ENCODE data around the gene ALDH18A1. TPM values are rescaled to one million over a fixed set of nuclear protein-coding genes. Genes with fewer than 3 reads are reported as not detected.

ALDH18A1 gene
- total and polyA plus RNA-seq, 2 of the 8 experiments (the other 6 are each of a cell fraction or from before 2014, with no cell fraction given), result 59.6 to 128 TPM

DNA sequence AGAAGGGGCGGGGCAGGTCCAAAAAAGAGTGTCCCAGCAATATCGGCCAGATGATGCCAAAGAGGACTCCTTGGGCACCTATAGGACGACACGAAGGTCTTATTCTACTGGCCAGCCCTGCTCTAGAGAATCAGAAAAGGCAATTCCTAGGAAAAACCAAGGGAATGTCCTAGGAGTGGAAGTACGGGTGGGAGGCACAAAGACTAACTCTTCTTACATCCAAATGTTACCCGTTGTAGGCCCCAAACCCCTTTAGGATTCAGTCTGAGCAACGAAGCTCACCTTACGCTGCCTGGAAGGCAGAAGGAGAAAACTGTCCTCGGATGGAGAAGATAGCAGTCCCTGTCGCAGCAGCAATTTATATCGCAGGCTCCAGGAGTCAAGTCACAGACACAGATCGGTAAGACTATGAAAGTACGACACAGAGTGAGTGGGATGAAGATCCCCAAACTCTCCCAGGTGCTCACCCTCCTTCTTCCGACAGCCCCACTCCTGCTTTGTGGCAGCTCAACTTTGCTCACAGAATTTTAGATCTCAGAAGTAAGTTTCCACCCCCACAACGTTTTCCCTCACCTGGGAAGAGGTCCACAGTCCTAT is 36.7 kb upstream of the ALDH18A1 start:
- POLR2A ChIA-PET (ENCODE audit: partially characterized antibody), result interaction anchor here (0.6 to 1.9 kb wide), 6 partner anchors 14 to 437 kb away, joined by 3 to 6 read pairs (median 4); partner anchors contain the start of genes ALDH18A1 and ZNF518A
- no peak for DNase-seq (ENCODE audit: low read depth in 1 of 2, low spot score in 2 of 2)
- H2AFZ ChIP-seq (ENCODE audit: low read length), result peak overlapping the region; percentile 38; the same call in 1 of the 2 replicates

More for the DNA sequence above, 36.7 kb upstream of the ALDH18A1 start:
- H3K79me1 ChIP-seq (ENCODE audit: low read depth, low read length), result peaks cover 2% of the 10 kb centered on the region; the same call in 1 of the 2 replicates
- H3K23me2 ChIP-seq (ENCODE audit: low read depth, low read length), result peaks cover 7% of the 10 kb centered on the region
- peaks cover 0 to 3% (median 1%) of the 10 kb centered on the region in 4 experiments; a peak in 2 of 7 replicates for H3K4me1 ChIP-seq (replicated peaks in 1 of 4; ENCODE audit: control insufficient read depth in 3 of 4, insufficient read depth in 4 of 4, low read length in 3 of 4)
- H2BK20ac ChIP-seq (ENCODE audit: low read length), result no peak overlapping the region
- no peak overlapping the region for H3K4ac ChIP-seq (replicated peaks; ENCODE audit: insufficient read length, low read depth, low read length)
- peaks cover 0 to 2% of the 10 kb centered on the region in 2 experiments for H4K20me1 ChIP-seq (replicated peaks in 1 of 2; ENCODE audit: control insufficient read depth in 1 of 2, insufficient read depth in 2 of 2, low read length in 2 of 2)
- CTCF ChIA-PET (ENCODE audit: partially characterized antibody), result interaction anchor here (0.5 to 6.4 kb wide), 63 partner anchors 10 to 536 kb away, joined by 3 to 238 read pairs (median 4); partner anchors contain the start of genes CC2D2B and ENTPD1
- no peak overlapping the region for H3K18ac ChIP-seq (ENCODE audit: extremely low read depth, low read length)
- H3K79me2 ChIP-seq (ENCODE audit: control insufficient read depth in 1 of 2, insufficient read depth in 2 of 2, low read length in 2 of 2), result peaks cover 0 to 21% of the 10 kb centered on the region in 2 experiments; a peak in 2 of 4 replicates
- peaks cover 0 to 21% (median 8%) of the 10 kb centered on the region in 4 experiments; a peak in 7 of 8 replicates for H3K36me3 ChIP-seq (ENCODE audit: control insufficient read depth in 2 of 4, insufficient read depth in 4 of 4, low read length in 3 of 4)
- no peak overlapping the region for H2BK12ac ChIP-seq (ENCODE audit: low read depth, low read length)
- H4K91ac ChIP-seq (replicated peaks; ENCODE audit: insufficient read length, low read length), result no peak overlapping the region
- no peaks in the 10 kb centered on the region for H3K27me3 ChIP-seq (replicated peaks in 1 of 4; ENCODE audit: control insufficient read depth in 3 of 4, extremely low read depth in 1 of 4, insufficient read depth in 3 of 4, low read length in 3 of 4)
- no peak overlapping the region for H2AK5ac ChIP-seq (ENCODE audit: low read depth, low read length)
- peak overlapping the region; percentile 80 for H3K56ac ChIP-seq (replicated peaks; ENCODE audit: insufficient read length, low read depth, low read length)
- H3K9ac ChIP-seq (replicated peaks in 1 of 4; ENCODE audit: extremely low read depth in 1 of 4, low read depth in 3 of 4, low read length in 3 of 4), result peak overlapping the region; percentile 48 to 96 (median 84)
- H2BK120ac ChIP-seq (replicated peaks; ENCODE audit: low read depth, low read length), result no peak overlapping the region
- peak overlapping the region; percentile 82 for H3K27ac ChIP-seq (ENCODE audit: low read depth, low read length)
- H4K5ac ChIP-seq (ENCODE audit: insufficient read length, low read depth, low read length), result no peak overlapping the region
- no peak overlapping the region for H3K14ac ChIP-seq (ENCODE audit: insufficient read length)
- H3K9me3 ChIP-seq (ENCODE audit: insufficient read depth in 2 of 2, low read depth in 1 of 2, low read length in 1 of 2), result no peaks in the 10 kb centered on the region
- no peak overlapping the region for H2BK15ac ChIP-seq (ENCODE audit: low read length)
- peak overlapping the region; percentile 92; the same call in 1 of the 2 replicates for H4K8ac ChIP-seq (ENCODE audit: extremely low read depth, insufficient read depth, low read length)
- H3K4me3 ChIP-seq (ENCODE audit: extremely low read depth in 1 of 4, insufficient read depth in 2 of 4, low read depth in 3 of 4, low read length in 4 of 4), result peak overlapping the region; percentile 65 to 98 (median 82)
- TF ChIP-seq TCF12 (IDR thresholded peaks at IDR 0.05; ENCODE audit: low read depth, low read length) (no peak), SIN3A (conservative IDR thresholded peaks at IDR 0.05 in 1 of 2, IDR thresholded peaks at IDR 0.05 in 1 of 2; ENCODE audit: low read depth in 1 of 2, low read length in 2 of 2) (0 out of 4 replicates have a peak, but pooled peaks of 1 of the 2 experiments have one; percentile 1)
- 23% methylated on average over 15 of the region's 15 CpGs; no CpG with 5 or more reads in 1 of the 2 experiments for WGBS, 2 experiments (ENCODE audit: extremely low coverage in 1 of 2, insufficient coverage in 1 of 2, insufficient read length in 1 of 2, insufficient replicate concordance in 2 of 2, low coverage in 1 of 2, low lambda C conversion rate in 2 of 2, missing lambda C conversion rate in 1 of 2)
- no peak overlapping the region for H3K23ac ChIP-seq (ENCODE audit: insufficient read length)
- FAIRE-seq, result no peak
- H3K4me2 ChIP-seq (ENCODE audit: insufficient read depth in 1 of 2, low read depth in 2 of 2, low read length in 2 of 2), result peak overlapping the region; percentile 84 to 94
- H2BK5ac ChIP-seq (ENCODE audit: low read depth, low read length), result peak overlapping the region; percentile 74

Measured in H1 (cell line).